ENCODE results near the gene GFRA1.

GRCh38 chr10:116071453-116072148, 201.4 kb downstream of the GFRA1 start:
- TF ChIP-seq POLR2A (IDR thresholded peaks at IDR 0.05), result no peak
- TF ChIP-seq CTCF (IDR thresholded peaks at IDR 0.05), result no peak
